ENCODE results near the gene MINDY1.

DNA sequence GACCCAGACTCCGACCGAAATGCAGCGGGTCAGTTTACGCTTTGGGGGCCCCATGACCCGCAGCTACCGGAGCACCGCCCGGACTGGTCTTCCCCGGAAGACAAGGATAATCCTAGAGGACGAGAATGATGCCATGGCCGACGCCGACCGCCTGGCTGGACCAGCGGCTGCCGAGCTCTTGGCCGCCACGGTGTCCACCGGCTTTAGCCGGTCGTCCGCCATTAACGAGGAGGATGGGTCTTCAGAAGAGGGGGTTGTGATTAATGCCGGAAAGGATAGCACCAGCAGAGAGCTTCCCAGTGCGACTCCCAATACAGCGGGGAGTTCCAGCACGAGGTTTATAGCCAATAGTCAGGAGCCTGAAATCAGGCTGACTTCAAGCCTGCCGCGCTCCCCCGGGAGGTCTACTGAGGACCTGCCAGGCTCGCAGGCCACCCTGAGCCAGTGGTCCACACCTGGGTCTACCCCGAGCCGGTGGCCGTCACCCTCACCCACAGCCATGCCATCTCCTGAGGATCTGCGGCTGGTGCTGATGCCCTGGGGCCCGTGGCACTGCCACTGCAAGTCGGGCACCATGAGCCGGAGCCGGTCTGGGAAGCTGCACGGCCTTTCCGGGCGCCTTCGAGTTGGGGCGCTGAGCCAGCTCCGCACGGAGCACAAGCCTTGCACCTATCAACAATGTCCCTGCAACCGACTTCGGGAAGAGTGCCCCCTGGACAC is 41.4 kb upstream of the MINDY1 start:
- TF ChIP-seq, protein P1, sequence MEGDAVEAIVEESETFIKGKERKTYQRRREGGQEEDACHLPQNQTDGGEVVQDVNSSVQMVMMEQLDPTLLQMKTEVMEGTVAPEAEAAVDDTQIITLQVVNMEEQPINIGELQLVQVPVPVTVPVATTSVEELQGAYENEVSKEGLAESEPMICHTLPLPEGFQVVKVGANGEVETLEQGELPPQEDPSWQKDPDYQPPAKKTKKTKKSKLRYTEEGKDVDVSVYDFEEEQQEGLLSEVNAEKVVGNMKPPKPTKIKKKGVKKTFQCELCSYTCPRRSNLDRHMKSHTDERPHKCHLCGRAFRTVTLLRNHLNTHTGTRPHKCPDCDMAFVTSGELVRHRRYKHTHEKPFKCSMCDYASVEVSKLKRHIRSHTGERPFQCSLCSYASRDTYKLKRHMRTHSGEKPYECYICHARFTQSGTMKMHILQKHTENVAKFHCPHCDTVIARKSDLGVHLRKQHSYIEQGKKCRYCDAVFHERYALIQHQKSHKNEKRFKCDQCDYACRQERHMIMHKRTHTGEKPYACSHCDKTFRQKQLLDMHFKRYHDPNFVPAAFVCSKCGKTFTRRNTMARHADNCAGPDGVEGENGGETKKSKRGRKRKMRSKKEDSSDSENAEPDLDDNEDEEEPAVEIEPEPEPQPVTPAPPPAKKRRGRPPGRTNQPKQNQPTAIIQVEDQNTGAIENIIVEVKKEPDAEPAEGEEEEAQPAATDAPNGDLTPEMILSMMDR (IDR thresholded peaks at IDR 0.05), result peak in 8 of 12 donors; percentile 30 to 65 (median 50)
- TF ChIP-seq POLR2A (IDR thresholded peaks at IDR 0.05), result no peak
